Activated CD4-positive, alpha-beta T cell treated with anti-CD3 and anti-CD28 coated beads, Interleukin-2, amount 50 U/mL, for 48 hours (primary cell): ENCODE data around the gene CMBL.
"Not testable (repeated sequence)": the region's sequence is repeated elsewhere in the genome, so short reads cannot be mapped to it uniquely, and the experiment has no call there.

Experiments used
- DNase-seq, 2 experiments: peaks; one replicate each; pipeline ENCODE4 v3.0.0-alpha.2; 2020

Gene CMBL

DNA sequence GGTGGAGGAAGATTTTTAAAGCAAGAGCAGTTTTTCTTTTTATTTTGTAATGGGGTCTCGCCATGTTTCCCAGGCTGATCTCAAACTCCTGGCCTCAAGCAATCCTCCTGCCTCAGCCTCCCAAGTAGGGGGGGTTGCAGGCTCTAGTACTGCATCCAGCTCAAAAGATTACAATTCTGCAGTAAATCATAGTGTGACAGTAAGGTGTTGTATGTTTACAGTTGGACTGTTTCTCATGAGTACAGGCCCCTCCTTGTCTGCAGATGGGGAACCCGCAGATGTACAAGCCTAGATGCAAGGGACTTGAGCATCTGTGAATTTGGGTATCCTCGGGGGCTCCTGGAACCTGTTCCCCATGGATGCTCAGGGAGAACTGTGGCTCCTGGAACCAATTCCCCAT, 54.3 kb downstream of the CMBL start:
- no peak for DNase-seq

DNA sequence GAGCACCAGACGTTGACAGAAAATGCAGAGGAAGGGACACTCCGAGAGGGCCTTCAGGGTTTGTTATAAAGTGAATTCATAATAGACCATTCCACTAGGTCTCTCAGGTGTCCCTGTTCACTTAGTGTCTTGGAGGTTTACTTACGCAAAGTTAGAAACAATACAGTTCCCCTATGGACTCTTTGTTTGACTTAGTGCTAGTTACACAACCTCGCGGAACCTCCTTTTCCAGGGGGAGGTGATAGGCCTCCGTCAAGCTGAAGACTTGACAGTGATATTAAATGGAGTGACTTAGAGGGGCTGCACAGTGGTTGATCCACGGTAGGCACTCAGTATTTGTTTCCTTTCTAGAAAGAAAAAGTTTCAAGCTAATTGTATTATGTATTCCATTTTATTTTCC, 56.3 kb downstream of the CMBL start:
- no peak for DNase-seq

DNA sequence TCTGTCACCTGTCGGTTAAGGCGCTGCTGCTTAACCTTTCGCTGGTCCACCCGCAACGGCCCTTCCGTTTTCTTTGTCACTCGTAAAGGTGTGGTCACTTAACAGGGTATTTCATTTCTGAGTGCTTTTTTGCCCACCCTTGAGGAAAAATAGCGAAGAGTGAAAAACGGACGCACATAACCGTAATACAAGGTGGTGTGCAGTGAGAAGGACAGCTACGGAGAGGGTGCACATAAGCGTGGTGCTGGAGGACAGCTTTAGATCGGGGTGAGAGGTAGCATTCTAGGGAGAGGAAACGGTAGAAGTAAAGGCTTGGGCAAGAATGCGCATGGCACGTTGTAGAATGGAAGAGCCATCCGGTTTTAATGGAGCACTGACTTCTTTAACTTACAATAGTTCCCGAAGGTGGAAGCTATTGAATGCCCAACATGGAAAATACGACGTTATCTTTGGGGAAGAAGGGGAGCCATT, 56.9 kb downstream of the CMBL start:
- no peak for DNase-seq

DNA sequence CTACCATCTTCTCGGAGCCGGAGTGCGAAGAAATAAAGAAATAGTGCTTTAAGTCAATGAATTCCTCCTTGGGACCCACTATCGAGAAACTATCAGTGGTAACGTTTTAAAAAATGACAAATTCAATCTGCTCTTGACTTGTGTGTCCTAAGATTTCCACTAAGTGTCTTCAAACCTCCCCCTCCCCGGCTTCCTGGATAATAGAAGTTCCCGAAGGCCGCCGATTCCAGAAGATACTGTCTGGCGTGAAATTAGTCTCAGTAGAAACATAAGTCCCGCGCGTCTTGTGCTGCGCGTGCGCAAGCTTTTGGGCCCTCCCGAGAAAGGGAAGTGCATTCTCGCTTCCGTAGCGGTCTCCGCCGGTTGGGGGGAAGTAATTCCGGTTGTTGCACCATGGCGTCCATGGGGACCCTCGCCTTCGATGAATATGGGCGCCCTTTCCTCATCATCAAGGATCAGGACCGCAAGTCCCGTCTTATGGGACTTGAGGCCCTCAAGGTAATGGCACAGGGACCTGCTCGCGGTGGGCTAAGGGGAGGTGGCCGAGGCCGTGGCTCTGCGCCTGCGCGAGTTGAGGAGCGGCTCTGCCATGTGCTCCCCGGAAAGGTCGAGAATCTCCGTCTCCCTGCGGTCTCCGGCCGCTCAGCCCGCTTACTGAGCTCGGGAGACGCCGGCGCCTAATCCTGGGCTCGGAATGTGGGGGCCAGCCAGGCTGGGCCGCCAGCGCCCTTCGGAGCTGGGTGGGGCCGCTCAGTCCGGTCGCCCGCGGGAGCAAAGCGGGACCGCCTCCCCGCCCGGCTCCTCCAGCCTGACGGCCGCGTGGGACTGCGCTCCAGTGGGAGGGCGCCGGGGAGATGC, 57.5 kb downstream of the CMBL start, which contains the start of gene CCT5:
Gene CCT5 (plus strand): TSS at position 333 of the 858 bp plus-strand sequence. CDS start 61 bp downstream, at position 394.
- peak; percentile 81 to 87 for DNase-seq

DNA sequence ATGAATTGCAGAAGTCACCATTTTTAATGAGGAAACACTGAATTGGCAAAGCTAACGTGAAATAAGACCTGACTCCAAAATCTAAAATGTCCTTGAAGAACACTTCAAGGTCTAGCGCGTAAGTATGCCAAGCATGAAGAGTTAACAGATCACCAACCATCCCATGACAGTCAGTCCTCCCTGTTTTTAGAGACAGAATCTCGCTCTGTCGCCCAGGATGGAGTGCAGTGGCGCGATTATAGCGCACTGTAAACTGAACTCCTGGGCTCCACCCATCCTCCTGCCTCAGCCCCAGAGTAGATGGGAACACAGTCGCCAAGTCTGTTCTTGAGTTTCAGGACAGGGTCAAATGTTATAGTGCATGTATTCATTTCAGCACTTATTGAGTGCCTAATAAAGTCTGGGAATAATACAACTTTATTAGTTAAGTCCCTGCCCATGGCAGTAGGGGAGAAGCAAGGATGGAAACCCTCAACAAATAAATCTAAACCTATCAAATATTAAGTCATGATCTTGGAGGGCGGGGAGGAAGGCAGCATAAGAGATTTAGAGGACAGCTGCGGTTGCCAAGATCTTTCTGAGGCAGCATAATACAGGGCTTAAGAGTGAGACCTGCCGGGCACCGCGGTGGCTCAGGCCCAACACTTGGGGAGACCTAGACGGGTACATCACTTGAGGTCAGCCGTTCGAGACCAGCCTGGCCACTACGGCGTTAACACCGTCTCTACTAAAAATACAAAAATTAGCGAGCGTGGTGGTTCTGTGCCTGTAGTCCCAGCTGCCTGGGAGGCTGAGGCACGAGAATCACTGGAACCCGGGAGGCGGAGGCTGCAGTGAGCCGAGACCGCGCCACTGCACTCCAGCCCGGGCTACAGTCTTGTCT, 59.1 kb downstream of the CMBL start:
- no peak for DNase-seq

DNA sequence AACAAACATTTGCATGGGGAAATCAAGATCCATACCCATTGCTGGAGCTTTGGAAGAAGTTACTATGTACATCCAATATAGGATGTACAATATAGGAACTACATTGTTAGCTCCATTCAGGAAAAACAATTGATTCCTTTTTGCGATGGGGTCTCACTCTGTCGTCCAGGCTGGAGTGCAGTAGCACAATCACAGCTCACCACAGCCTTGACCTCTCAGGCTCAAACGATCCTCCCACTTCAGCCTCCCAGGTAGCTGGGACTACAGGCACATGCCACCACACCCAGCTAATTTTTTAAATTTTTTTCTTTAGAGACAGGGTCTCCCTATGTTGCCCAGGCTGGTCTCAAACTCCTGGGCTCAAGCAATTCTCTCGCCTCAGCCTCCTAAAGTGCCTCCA, 60.5 kb downstream of the CMBL start:
- not testable (repeated sequence) for DNase-seq

DNA sequence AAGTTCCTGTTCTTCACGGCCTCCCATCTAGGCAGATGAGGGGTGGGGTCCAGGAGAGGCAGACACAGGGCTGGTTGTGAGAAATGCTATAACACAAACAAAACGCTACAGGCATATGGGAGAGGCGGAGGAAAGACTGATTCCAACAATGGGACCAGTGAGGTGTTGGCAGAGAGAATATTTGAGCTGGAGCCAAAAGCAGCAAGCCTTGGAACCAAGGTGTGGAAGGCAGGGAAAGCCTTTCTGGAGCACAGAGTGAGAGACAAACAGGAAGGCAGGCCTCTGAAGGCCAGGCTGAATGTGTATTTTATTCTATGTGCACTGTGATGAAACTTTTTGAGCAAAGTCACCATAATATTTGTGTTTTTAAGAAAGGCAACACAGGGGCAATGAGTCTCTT, 60.9 kb downstream of the CMBL start:
- no peak for DNase-seq

DNA sequence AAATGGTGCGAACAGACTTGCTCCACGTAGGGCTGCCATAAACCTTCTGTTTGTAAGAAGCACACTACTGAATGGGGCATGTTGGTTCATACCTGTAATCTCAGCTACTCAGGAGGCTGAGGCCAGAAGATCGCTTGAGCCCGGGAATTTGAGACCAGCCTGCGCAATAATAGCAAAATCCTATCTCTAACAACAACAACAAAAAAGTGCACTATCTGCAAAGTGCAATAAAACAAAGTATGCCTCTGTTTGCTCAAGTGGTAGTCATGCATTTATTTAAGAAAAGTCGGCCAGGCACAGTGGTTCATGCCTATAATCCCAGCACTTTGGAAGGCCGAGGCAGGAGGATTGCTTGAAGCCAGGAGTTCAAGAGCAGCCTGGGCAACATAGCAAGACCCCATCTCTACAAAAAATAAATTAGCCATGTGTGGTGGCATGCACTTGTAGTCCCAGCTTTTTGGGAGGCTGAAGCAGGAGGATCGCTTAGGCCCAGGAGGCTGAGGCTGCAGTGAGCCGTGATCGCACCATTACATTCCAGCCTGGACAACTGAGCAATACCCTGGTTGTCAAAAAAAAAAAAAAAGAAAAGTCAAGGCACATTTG, 63.3 kb downstream of the CMBL start:
- no peak for DNase-seq

DNA sequence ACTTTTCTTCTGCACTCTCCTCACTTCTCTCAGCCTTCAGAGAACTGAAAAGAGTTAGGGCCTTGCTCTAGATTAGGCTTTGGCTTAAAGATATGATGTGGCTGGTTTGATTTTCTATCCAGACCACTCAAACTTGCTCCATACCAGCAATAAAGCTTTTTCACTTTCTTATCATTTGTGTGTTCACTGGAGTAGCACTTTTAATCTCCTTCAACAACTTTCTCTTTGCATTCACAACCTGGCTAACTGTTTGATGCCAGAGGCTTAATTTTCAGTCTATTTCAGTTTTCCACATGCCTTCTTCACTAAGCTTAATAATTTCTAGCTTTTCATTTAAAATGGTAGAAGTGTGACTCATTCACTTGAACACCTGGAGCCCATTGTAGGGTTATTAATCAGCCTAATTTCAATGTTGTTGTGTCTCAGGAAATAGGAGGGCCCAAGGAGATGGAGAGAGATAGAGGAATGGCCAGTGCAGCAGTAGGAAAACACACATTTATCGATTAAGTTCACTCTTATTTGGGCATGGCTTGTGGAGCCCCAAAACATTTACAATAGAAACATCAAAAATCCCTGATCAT, 64.0 kb downstream of the CMBL start:
- no peak for DNase-seq

DNA sequence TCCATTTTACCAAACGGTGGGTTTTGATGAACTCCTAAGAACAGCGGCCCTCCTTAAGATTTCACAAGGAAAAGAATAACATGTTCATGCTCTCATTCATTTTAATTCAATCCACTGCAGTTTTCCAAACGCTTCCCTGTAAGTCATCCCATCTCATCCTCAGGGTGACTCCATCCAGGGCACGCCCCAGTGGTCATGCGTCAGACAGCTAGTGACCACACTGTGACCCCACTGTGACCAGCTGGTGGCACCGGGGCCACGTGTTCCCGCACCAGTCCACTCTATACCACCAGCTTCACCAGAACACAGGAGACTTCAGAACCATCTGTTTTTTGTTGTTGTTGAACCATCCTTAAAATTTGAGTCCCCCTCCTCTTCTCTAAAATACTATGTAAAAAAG, 72.4 kb downstream of the CMBL start:
- DNase-seq, result no peak

DNA sequence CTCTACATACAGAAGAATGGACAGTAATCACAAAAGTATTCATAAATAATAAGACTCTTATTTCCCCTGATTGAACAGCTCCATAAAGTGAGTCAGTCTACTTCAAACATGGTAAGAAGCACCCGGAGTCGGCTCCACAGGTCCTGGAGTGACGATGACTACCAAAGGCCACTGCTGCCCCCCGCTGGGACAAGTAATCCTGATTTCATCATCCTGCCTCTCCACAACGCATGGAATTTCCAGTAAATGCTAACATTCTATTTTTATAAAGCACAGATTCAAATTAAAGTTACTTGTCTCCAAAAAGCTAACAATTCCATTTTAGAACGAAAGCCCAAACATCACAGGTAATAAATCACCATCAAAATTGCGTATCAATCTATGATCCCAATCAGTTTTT, 74.2 kb downstream of the CMBL start:
- no peak for DNase-seq

DNA sequence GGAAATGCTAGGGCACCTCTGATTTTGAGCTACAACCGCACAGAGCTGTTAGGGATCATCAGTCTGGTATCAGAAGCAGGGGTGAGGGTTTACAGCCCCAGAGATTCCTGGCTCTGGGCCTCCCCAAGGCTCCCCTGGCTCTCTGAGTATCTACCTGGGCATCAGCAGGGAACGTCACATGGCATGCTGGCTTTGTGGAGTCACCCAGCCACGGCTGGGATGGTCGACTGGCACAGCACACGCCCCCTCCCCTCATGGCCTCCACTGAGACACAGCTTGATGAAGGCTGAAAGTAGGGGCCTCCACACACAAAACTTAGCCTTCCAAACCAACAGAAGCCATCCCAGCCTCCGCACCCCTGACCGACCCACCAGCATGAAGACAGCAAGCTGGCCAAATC, 74.7 kb downstream of the CMBL start:
- no peak for DNase-seq

DNA sequence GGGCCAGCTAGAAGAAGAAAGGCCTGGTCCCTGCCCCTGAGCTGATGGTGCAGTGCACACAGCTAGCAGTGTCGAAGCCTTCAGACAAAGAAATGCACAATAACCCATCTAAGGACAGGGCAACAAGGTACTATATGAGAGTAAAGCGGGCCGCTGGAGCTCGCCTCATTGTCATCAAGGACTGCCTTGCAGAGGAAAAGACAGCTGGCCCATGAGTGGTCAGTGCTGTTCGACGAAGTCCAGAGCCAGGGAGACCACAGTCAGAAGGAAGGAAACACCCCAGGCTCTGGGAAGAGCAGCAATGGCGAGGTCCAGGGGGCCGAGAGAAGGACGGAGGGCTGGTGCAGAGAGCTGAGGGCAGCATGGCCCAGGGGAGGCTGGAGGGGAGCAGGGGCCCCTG, 75.3 kb downstream of the CMBL start:
- no peak for DNase-seq

DNA sequence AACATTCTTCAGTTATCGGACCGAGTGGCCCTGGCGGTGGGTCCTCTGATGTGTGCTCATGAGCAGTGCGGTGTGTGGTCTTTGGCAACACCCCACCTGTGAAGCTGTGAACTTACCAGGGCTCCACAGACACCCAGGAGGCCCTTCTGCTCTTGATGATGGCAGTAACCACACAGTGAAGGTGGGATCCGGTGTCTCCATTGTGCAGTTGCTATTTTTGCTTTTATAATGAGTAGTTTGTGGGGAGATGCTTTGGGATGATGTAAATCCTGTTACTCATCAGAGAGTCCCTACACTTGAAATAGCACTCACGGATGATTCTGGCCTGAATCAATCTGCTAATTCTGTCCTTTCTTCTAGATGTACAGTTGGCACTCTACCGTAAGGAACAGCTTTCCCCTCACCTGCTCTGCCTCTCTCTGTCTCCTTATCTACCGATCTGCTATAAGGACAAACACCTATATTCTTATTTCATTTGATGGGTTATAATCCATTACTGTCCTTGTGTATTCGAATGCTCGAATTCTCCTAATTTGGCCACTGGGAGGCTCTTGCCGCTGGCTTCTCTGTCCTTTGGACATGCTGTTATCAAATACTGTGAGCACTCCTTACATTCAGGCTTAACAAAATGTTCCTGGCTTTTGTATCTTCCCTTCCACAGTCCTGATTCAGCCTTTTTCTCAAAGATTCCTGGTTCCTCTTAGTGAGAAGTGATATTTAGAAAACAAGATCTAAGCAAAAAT, 78.2 kb downstream of the CMBL start:
- no peak for DNase-seq

DNA sequence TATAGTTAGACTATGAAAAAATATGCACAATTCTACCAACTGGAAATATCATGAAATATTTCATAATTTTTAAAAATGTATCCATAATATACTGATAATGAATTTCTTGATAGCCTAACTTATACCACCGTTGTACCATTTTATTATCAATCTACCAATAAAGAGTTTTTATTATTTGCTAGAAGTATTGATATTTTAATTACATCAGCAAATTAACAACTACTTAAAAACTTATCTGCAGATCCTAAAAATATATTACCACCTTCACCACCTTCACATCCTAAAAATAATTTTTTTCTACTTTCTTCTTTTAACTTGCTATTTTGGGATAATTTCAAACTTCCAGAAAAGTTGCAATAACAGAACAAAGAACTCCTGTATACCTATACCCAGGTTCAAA, 79.4 kb downstream of the CMBL start:
- no peak for DNase-seq
